Measurements from ENCODE around the gene AP4S1. TPM values are rescaled to one million over a fixed set of nuclear protein-coding genes. Genes with fewer than 3 reads are reported as not detected.
A peak's percentile ranks its signal among the peaks of the same experiment; 100 is the strongest.
"Not testable (repeated sequence)": the region's sequence is repeated elsewhere in the genome, so short reads cannot be mapped to it uniquely, and the experiment has no call there.

The AP4S1 gene
- total RNA-seq, 1 donor from 2014 or later = 14.6 TPM

DNA sequence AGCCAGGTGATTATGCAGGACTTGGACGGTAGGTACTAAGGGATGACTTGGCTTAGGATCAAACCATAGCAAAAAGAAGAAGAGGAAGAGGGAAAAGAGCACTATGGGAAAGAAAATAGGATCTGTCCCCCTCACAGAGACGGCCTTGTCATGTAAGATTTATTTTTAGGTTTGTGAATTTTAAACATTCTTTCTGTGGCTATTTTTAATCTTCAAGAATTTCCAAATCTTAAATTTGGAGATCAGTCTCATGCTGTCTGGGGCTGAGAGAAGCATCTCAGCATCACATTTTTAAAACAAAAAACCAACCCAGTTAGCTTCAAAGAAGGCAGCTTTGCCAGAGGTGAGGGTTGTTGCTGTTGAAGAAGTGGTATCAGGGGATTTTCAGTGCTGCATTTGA lies 53.3 kb downstream of the AP4S1 start:
- Histone ChIP-seq H3K4me3 (ENCODE audit: low read length in 3 of 3) (no peak overlapping the region), H3K9ac (ENCODE audit: low read depth in 1 of 3, low read length in 3 of 3) (no peak overlapping the region), H3K9me3 (ENCODE audit: control insufficient read depth in 3 of 3, low read length in 3 of 3) (no peaks in the 10 kb centered on the region), H3K4me1 (ENCODE audit: control insufficient read depth in 3 of 3, insufficient read depth in 3 of 3, low read length in 3 of 3) (peaks cover 0 to 3% (median 0%) of the 10 kb centered on the region in 3 donors), H3K36me3 (ENCODE audit: control insufficient read depth in 3 of 3, insufficient read depth in 3 of 3, low read length in 3 of 3) (peaks cover 0 to 1% (median 0%) of the 10 kb centered on the region in 3 donors), H3K27ac (ENCODE audit: low read depth, low read length) (no peak overlapping the region), H3K27me3 (ENCODE audit: control insufficient read depth in 3 of 3, insufficient read depth in 3 of 3, low read length in 3 of 3) (no peaks in the 10 kb centered on the region)

GRCh38 chr14:31080056-31080455 lies 54.6 kb downstream of the AP4S1 start:
- peaks cover 0 to 7% (median 0%) of the 10 kb centered on the region in 3 donors for H3K36me3 ChIP-seq (ENCODE audit: control insufficient read depth in 3 of 3, insufficient read depth in 3 of 3, low read length in 3 of 3)

DNA sequence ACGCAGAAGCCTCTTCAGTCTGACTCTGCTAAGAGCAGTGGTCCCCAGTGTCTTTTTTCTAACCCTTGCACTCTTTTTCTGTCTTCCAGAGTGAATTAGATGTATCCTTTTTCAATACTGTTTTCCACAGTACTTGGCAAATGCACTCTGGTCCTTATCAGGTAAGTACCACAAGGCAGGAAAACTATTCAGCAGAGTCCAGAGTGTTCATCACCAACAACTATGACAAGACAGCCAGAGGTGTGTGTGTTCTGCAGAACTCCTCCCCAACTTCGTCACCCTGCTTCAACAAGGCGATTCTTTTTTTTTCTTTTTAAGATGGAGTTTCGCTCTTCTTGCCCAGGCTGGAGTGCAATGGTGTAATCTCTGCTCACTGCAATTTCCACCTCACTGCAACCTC lies 55.0 kb downstream of the AP4S1 start:
- Histone ChIP-seq H3K36me3 (ENCODE audit: control insufficient read depth in 3 of 3, insufficient read depth in 3 of 3, low read length in 3 of 3) (peaks cover 0 to 9% (median 0%) of the 10 kb centered on the region in 3 donors), H3K9ac (ENCODE audit: low read depth in 1 of 3, low read length in 3 of 3) (no peak overlapping the region), H3K4me3 (ENCODE audit: low read length in 3 of 3) (no peak overlapping the region), H3K9me3 (ENCODE audit: control insufficient read depth in 3 of 3, low read length in 3 of 3) (no peaks in the 10 kb centered on the region), H3K27ac (ENCODE audit: low read depth, low read length) (no peak overlapping the region), H3K27me3 (ENCODE audit: control insufficient read depth in 3 of 3, insufficient read depth in 3 of 3, low read length in 3 of 3) (no peaks in the 10 kb centered on the region), H3K4me1 (ENCODE audit: control insufficient read depth in 3 of 3, insufficient read depth in 3 of 3, low read length in 3 of 3) (peaks cover 0 to 3% (median 0%) of the 10 kb centered on the region in 3 donors)

More at GRCh38 chr14:31080056-31080455, 54.6 kb downstream of the AP4S1 start:
- no peaks in the 10 kb centered on the region for H3K27me3 ChIP-seq (ENCODE audit: control insufficient read depth in 3 of 3, insufficient read depth in 3 of 3, low read length in 3 of 3)
- no peak overlapping the region for H3K27ac ChIP-seq (ENCODE audit: low read depth, low read length)
- H3K9ac ChIP-seq (ENCODE audit: low read depth in 1 of 3, low read length in 3 of 3) = no peak overlapping the region
- peaks cover 0 to 3% (median 0%) of the 10 kb centered on the region in 3 donors for H3K4me1 ChIP-seq (ENCODE audit: control insufficient read depth in 3 of 3, insufficient read depth in 3 of 3, low read length in 3 of 3)
- H3K4me3 ChIP-seq (ENCODE audit: low read length in 3 of 3) = no peak overlapping the region
- no peaks in the 10 kb centered on the region for H3K9me3 ChIP-seq (ENCODE audit: control insufficient read depth in 3 of 3, low read length in 3 of 3)

GRCh38 chr14:31083781-31084180 lies 58.3 kb downstream of the AP4S1 start:
- Histone ChIP-seq H3K9me3 (ENCODE audit: control insufficient read depth in 3 of 3, low read length in 3 of 3) (no peaks in the 10 kb centered on the region), H3K27me3 (ENCODE audit: control insufficient read depth in 3 of 3, insufficient read depth in 3 of 3, low read length in 3 of 3) (no peaks in the 10 kb centered on the region), H3K36me3 (ENCODE audit: control insufficient read depth in 3 of 3, insufficient read depth in 3 of 3, low read length in 3 of 3) (peaks cover 0 to 9% (median 0%) of the 10 kb centered on the region in 3 donors), H3K4me3 (ENCODE audit: low read length in 3 of 3) (no peak overlapping the region), H3K9ac (ENCODE audit: low read depth in 1 of 3, low read length in 3 of 3) (no peak overlapping the region), H3K27ac (ENCODE audit: low read depth, low read length) (no peak overlapping the region), H3K4me1 (ENCODE audit: control insufficient read depth in 3 of 3, insufficient read depth in 3 of 3, low read length in 3 of 3) (peaks cover 0 to 3% (median 0%) of the 10 kb centered on the region in 3 donors)

- Histone ChIP-seq H3K36me3 (ENCODE audit: control insufficient read depth in 3 of 3, insufficient read depth in 3 of 3, low read length in 3 of 3) (peaks cover 0 to 9% (median 0%) of the 10 kb centered on the region in 3 donors), H3K4me1 (ENCODE audit: control insufficient read depth in 3 of 3, insufficient read depth in 3 of 3, low read length in 3 of 3) (no peaks in the 10 kb centered on the region), H3K4me3 (ENCODE audit: low read length in 3 of 3) (no peak overlapping the region), H3K27me3 (ENCODE audit: control insufficient read depth in 3 of 3, insufficient read depth in 3 of 3, low read length in 3 of 3) (no peaks in the 10 kb centered on the region), H3K27ac (ENCODE audit: low read depth, low read length) (no peak overlapping the region), H3K9ac (ENCODE audit: low read depth in 1 of 3, low read length in 3 of 3) (no peak overlapping the region), H3K9me3 (ENCODE audit: control insufficient read depth in 3 of 3, low read length in 3 of 3) (no peaks in the 10 kb centered on the region)
These were observed 58.9 kb downstream of the AP4S1 start for GRCh38 chr14:31084385-31084784.

DNA sequence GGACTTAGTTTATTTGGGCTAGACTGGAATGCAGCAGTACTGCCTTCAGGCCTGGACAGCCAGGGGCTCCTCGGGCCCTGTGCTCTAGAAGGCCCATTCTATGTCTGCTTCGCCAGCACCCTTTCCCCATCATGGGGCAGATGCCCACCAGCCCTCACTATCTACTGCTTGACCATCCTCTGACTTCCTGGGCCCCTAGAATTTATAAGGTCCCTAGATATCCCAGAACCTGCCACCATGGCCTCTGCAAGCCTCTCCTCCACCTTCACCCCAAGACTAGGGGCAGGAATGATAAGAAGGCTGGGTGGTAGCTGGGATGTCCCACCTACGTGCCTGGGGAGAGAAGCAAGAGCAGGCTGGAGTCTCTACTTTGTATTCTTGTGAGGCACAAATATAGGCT lies 59.6 kb downstream of the AP4S1 start:
- Histone ChIP-seq H3K9ac (ENCODE audit: low read depth in 1 of 3, low read length in 3 of 3) (no peak overlapping the region), H3K4me3 (ENCODE audit: low read length in 3 of 3) (no peak overlapping the region), H3K27me3 (ENCODE audit: control insufficient read depth in 3 of 3, insufficient read depth in 3 of 3, low read length in 3 of 3) (no peaks in the 10 kb centered on the region), H3K36me3 (ENCODE audit: control insufficient read depth in 3 of 3, insufficient read depth in 3 of 3, low read length in 3 of 3) (peaks cover 0 to 9% (median 0%) of the 10 kb centered on the region in 3 donors), H3K4me1 (ENCODE audit: control insufficient read depth in 3 of 3, insufficient read depth in 3 of 3, low read length in 3 of 3) (peaks cover 0 to under 1% (median 0%) of the 10 kb centered on the region in 3 donors), H3K9me3 (ENCODE audit: control insufficient read depth in 3 of 3, low read length in 3 of 3) (no peaks in the 10 kb centered on the region), H3K27ac (ENCODE audit: low read depth, low read length) (no peak overlapping the region)

- not testable (repeated sequence) for H3K27me3 ChIP-seq (ENCODE audit: control insufficient read depth in 3 of 3, insufficient read depth in 3 of 3, low read length in 3 of 3); H3K27ac ChIP-seq (ENCODE audit: low read depth, low read length); H3K9me3 ChIP-seq (ENCODE audit: control insufficient read depth in 3 of 3, low read length in 3 of 3); H3K9ac ChIP-seq (ENCODE audit: low read depth in 1 of 3, low read length in 3 of 3); H3K4me3 ChIP-seq (ENCODE audit: low read length in 3 of 3); H3K36me3 ChIP-seq (ENCODE audit: control insufficient read depth in 3 of 3, insufficient read depth in 3 of 3, low read length in 3 of 3)
- peaks cover 10 to 15% (median 12%) of the 10 kb centered on the region in 3 donors for H3K4me1 ChIP-seq (ENCODE audit: control insufficient read depth in 3 of 3, insufficient read depth in 3 of 3, low read length in 3 of 3)
These were observed 61.0 kb downstream of the AP4S1 start for GRCh38 chr14:31086466-31086865.

DNA sequence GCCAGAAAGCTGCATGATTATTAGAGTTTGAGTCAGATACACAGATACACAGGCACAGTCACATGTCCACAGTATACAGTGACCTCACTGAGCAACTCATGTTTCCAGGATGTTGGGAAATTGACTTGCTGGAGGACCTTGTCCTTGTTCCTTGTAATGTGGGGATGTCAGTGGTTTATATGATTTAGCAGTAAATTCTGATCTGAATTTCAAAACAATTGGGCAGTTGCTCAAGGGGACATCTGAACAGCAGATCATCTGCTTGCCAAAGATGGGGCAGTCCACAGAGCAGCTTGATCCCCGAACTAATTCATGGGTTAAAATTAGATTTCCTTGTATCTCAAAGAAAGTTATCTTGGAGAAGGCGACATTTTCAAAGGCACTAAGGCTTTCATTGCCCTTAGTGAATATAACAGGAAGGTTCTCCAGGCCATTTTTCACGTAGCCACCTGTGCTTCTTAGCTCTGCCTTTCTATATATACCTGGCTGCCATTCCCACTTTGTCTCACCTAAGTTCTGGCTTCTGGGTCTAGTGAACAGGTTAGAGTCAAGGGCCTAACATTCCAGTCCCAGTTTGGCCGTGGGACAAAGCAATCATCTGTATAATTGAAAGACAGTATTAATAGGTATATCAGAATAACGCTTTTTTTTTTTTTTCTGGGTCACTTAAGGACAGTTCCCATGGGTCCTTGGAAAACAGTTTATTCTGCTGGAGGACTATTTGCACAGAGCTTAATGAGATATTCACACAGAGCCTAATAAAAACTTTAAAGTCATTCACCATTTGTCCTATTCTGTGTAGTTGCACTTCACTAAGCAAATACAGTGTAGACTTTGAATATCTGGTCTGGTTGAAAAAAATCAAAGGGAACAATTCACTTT lies 65.7 kb downstream of the AP4S1 start:
- H3K36me3 ChIP-seq (ENCODE audit: control insufficient read depth in 3 of 3, insufficient read depth in 3 of 3, low read length in 3 of 3) = no peaks in the 10 kb centered on the region
- H3K4me1 ChIP-seq (ENCODE audit: control insufficient read depth in 3 of 3, insufficient read depth in 3 of 3, low read length in 3 of 3) = peaks cover 13 to 24% (median 19%) of the 10 kb centered on the region in 3 donors
- H3K9ac ChIP-seq (ENCODE audit: low read depth in 1 of 3, low read length in 3 of 3) = peak overlapping the region in 1 of 3 donors; percentile 17
- no peaks in the 10 kb centered on the region for H3K9me3 ChIP-seq (ENCODE audit: control insufficient read depth in 3 of 3, low read length in 3 of 3)
- no peaks in the 10 kb centered on the region for H3K27me3 ChIP-seq (ENCODE audit: control insufficient read depth in 3 of 3, insufficient read depth in 3 of 3, low read length in 3 of 3)
- no peak overlapping the region for H3K4me3 ChIP-seq (ENCODE audit: low read length in 3 of 3)
- peak overlapping the region; percentile 89 for H3K27ac ChIP-seq (ENCODE audit: low read depth, low read length)

- Histone ChIP-seq H3K9ac (ENCODE audit: low read depth in 1 of 3, low read length in 3 of 3) (no peak overlapping the region), H3K27ac (ENCODE audit: low read depth, low read length) (peak overlapping the region; percentile 89), H3K36me3 (ENCODE audit: control insufficient read depth in 3 of 3, insufficient read depth in 3 of 3, low read length in 3 of 3) (no peaks in the 10 kb centered on the region), H3K9me3 (ENCODE audit: control insufficient read depth in 3 of 3, low read length in 3 of 3) (no peaks in the 10 kb centered on the region), H3K4me1 (ENCODE audit: control insufficient read depth in 3 of 3, insufficient read depth in 3 of 3, low read length in 3 of 3) (peaks cover 13 to 24% (median 19%) of the 10 kb centered on the region in 3 donors), H3K4me3 (ENCODE audit: low read length in 3 of 3) (no peak overlapping the region), H3K27me3 (ENCODE audit: control insufficient read depth in 3 of 3, insufficient read depth in 3 of 3, low read length in 3 of 3) (no peaks in the 10 kb centered on the region)
These were observed 66.8 kb downstream of the AP4S1 start for GRCh38 chr14:31092160-31092708.
